Activated CD8-positive, alpha-beta memory T cell treated with anti-CD3 and anti-CD28 coated beads, Interleukin-2, amount 50 U/mL, for 1 hour (primary cell): ENCODE results near the gene DNAL4.

Experiments
- DNase-seq: peaks from one replicate; pipeline ENCODE4 v3.0.0-alpha.2; 2020; ENCODE audit errors: extremely low read depth

The DNAL4 gene

GRCh38 chr22:38786631-38787030 is 7.3 kb downstream of the DNAL4 start:
- no peak for DNase-seq

GRCh38 chr22:38784856-38785255 is 9.1 kb downstream of the DNAL4 start:
- DNase-seq = no peak

- DNase-seq = no peak
Observed at GRCh38 chr22:38784035-38784434, 9.9 kb downstream of the DNAL4 start.

GRCh38 chr22:38783095-38783615 is 10.8 kb downstream of the DNAL4 start:
- no peak for DNase-seq

GRCh38 chr22:38782402-38783094 is 11.4 kb downstream of the DNAL4 start:
- no peak for DNase-seq

GRCh38 chr22:38781033-38781432 is 12.9 kb downstream of the DNAL4 start:
- DNase-seq = no peak

GRCh38 chr22:38777087-38777671 is 16.8 kb downstream of the DNAL4 start:
- DNase-seq = no peak

GRCh38 chr22:38776086-38776485 is 17.9 kb downstream of the DNAL4 start:
- DNase-seq = no peak

GRCh38 chr22:38775656-38776055 is 18.3 kb downstream of the DNAL4 start:
- no peak for DNase-seq

- no peak for DNase-seq
Observed at GRCh38 chr22:38774496-38775166, 19.3 kb downstream of the DNAL4 start.

GRCh38 chr22:38773363-38773946 is 20.5 kb downstream of the DNAL4 start:
- no peak for DNase-seq

GRCh38 chr22:38772623-38772873 is 21.4 kb downstream of the DNAL4 start:
- no peak for DNase-seq

- DNase-seq = no peak
Observed at GRCh38 chr22:38770257-38770949, 23.5 kb downstream of the DNAL4 start.

- no peak for DNase-seq
Observed at GRCh38 chr22:38768036-38768435, 25.9 kb downstream of the DNAL4 start.

- no peak for DNase-seq
Observed at GRCh38 chr22:38767313-38767712, 26.6 kb downstream of the DNAL4 start.

GRCh38 chr22:38766076-38766777 is 27.7 kb downstream of the DNAL4 start:
- no peak for DNase-seq

- no peak for DNase-seq
Observed at GRCh38 chr22:38762551-38762983, 31.4 kb downstream of the DNAL4 start.

GRCh38 chr22:38761202-38762162 is 32.5 kb downstream of the DNAL4 start:
- no peak for DNase-seq

- no peak for DNase-seq
Observed at GRCh38 chr22:38760477-38761201, 33.3 kb downstream of the DNAL4 start.

GRCh38 chr22:38759005-38759404 is 34.9 kb downstream of the DNAL4 start:
- no peak for DNase-seq
